GF-D8 (cell line): ENCODE data around the gene IFIT5.
"Not testable (repeated sequence)": the region's sequence is repeated elsewhere in the genome, so short reads cannot be mapped to it uniquely, and the experiment has no call there.

ENCODE experiments used
- DNase-seq: peaks from one replicate; lab custom pipeline; 2025; lab: John Stamatoyannopoulos, UW

IFIT5 gene, protein sequence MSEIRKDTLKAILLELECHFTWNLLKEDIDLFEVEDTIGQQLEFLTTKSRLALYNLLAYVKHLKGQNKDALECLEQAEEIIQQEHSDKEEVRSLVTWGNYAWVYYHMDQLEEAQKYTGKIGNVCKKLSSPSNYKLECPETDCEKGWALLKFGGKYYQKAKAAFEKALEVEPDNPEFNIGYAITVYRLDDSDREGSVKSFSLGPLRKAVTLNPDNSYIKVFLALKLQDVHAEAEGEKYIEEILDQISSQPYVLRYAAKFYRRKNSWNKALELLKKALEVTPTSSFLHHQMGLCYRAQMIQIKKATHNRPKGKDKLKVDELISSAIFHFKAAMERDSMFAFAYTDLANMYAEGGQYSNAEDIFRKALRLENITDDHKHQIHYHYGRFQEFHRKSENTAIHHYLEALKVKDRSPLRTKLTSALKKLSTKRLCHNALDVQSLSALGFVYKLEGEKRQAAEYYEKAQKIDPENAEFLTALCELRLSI

GRCh38 chr10:89414146-89414878, at the start of gene IFIT5:
TSS of gene IFIT5 (plus strand) at chr10:89414568. CDS start at chr10:89414799, 231 bp downstream.
- DNase-seq = no peak

GRCh38 chr10:89367529-89367928, 46.8 kb upstream of the IFIT5 start:
- DNase-seq = no peak

GRCh38 chr10:89368129-89368528, 46.2 kb upstream of the IFIT5 start:
- no peak for DNase-seq

- DNase-seq = no peak
These were observed 44.9 kb upstream of the IFIT5 start for GRCh38 chr10:89369156-89370105.

- DNase-seq = no peak
These were observed 43.3 kb upstream of the IFIT5 start for GRCh38 chr10:89371079-89371478.

DNA sequence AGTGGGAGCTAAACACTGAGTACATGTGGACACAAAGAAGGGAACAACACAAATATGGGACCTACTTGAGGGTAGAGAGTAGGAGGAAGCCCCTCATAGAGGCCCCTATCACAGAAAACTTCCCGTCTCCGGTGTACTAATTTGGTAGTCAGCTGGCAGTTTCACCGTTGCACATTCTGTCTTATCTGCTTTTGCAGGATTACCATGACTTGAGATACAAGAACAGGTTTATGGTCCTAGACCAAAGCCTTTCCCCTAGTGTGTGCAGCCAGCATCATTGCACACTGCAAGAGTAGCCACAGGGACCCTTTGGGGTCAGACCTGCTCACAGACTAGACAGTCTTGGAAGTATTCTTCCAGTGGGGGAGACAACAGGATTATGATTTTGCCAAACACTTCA, 42.4 kb upstream of the IFIT5 start:
- DNase-seq = no peak

GRCh38 chr10:89373916-89374711, 40.3 kb upstream of the IFIT5 start:
- DNase-seq = no peak

DNA sequence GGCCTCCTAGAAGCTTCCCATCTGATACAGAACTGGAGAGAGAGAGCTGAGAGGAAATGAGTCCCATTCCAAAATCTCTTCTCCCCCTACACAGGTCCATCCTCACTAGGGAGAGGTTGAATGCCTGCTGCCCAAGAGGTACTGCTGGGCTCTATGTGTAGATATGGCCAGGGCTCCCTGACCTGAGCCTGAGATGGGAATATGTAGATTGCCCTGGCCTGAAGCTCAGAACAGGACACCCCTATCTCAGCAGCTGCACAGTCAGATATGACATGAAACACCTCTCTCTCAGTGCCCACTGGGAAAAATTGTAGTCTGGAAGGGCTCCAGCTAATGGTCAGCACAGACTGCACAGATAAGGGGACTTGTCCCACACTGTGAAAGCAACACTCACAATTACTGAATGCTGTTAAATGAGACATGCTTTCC, 39.6 kb upstream of the IFIT5 start:
- no peak for DNase-seq

- DNase-seq = no peak
These were observed 36.4 kb upstream of the IFIT5 start, which contains the start of gene IFIT1B for GRCh38 chr10:89377705-89378637. TSS of gene IFIT1B (plus strand) at chr10:89378056. CDS start at chr10:89378136, 80 bp downstream.

- no peak for DNase-seq
These were observed 35.3 kb upstream of the IFIT5 start for GRCh38 chr10:89379103-89379502.

GRCh38 chr10:89382757-89383156, 31.6 kb upstream of the IFIT5 start:
- no peak for DNase-seq

DNA sequence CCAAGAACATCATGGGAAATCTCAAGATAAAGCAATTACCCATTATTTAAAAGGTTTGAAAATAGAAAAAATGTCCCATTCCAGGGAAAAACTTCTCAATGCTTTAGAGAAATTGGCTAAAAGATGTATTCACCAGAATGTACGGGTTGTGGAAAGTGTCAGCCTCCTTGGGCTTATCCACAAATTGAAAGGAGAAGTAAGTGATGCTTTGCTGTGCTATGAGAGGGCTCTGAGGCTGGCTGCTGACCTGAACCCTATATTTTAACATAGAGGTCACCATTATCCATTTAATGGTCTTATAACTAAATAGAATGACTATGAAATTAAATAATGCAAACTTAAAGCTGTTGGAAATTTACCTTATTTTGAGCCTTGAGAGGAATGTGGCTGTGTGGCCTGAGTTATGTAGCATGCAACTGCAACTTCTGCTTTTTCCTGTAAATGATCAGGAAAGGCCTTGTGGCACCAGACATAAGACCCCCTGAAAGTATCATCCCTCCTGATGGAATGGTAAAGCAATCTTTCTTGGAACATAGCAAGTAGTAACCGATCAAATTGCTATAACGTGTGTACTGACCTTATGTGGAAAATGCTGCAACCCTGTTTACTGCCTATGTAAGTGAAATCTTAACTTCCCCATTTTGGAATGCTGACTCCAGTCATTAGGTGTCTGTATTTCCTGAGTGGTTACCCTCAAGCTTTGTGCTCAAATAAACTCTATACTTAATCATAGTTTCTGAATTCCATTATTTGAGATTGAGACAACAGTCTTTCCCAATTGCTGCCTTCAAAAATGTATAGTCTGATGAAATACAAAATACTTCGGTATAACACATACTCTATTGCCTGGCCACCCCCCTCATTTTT, 29.7 kb upstream of the IFIT5 start:
- DNase-seq = peak; percentile 71

DNA sequence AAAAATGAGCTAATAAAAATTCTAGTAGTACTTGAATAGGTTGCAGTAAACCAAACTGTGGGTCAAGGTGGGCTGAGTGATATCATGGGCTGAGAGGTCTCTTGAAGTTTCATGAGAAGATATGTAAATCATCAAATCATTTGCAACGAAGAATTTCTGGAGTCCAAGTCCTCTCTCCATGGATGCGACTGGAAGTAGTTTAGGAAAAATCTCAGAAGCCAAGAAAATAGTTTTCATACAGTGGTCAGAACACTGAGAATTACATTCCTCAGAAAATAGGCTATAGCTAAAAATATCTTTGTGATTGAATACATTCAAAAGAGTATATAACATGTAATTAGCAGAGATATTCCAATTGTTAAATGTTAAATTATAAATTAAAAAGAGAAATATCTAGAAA, 25.6 kb upstream of the IFIT5 start:
- no peak for DNase-seq

DNA sequence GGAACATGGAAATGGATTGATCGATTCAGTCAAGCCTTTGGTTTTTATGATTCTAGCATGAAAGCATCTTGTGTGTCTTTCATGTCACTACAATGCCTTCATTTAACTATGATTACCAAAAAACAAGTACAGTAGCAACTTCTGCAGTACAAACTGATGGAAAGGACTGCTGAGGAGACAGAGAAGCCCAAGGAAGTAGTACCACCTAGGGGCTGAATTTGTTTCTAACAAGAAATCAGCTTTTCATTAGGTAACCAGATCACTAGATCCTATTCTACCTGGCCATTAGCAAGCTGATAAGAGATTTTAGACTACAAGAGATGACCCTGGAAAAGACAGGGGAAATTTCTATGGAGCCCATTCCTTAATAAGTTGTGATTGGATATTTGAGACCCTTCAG, 25.1 kb upstream of the IFIT5 start:
- no peak for DNase-seq

DNA sequence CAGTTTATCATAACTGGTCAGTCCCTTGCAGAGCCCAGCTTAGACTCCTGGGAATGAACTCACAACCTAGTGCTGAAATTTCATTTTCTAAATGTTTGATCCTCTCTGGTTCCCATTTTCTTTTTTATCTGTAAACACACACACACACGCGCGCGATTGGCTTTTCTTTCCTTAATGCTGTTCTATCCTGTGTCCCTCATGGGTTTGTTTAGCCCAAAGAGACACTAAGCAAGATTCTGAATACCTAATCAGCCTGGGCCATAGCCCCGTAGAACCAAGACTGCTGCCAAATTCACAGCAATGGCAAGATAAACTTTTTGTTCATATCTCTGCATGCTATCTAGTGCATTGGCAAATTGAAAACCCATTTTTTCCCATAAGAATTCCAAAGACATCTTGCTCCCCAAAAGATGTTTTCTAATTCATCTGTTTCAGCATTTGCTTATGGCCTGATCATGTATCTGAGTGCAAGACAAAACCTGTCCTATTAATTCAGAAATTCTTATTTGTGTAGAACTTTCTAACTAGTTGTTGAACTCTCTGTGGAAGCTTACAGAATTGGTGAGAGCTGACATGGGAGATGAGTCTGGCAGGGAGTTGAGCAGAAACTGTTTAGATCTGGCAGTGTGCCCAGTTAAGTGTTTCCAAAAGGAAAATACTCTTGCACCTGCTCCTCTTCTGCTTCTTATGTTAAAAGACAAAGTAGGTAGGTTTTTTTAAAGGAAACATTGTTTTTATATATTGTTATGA, 23.7 kb upstream of the IFIT5 start:
- DNase-seq = no peak

DNA sequence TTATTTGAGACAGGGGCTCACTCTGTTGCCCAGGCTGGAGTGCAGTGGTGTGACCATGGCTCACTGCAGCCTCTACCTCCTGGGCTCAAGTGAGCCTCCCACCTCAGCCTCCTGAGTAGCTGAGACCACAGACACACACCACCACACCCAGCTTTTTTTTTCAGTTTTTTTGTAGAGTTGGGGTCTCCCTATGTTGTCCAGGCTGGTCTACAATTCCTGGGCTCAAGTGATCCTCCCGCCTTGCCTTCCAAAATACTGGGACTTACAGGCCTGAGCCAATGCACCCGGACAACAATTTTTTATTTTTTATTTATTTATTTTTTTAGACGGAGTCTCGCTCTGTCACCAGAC, 23.2 kb upstream of the IFIT5 start:
- DNase-seq = not testable (repeated sequence)

- peak; percentile 37 for DNase-seq
These were observed 22.2 kb upstream of the IFIT5 start, which contains the start of gene IFIT1 for GRCh38 chr10:89391907-89392756. TSS of gene IFIT1 (plus strand) at chr10:89392623. CDS start at chr10:89392713, 90 bp downstream.
